HEK293 (cell line): ENCODE results near the gene CACNA2D1.

ENCODE experiments used
- CTCF ChIA-PET: fragments of 350-600 bp; formaldehyde crosslinking; extraction: SDS; loops from one replicate; lab custom pipeline; 2021; ENCODE audit warnings: antibody characterized with exemption; lab: Yijun Ruan, JAX
- POLR2A ChIA-PET: fragments of 300-600 bp; formaldehyde crosslinking; extraction: SDS; loops from one replicate; lab custom pipeline; 2020; ENCODE audit warnings: antibody characterized with exemption, inconsistent platforms; lab: Yijun Ruan, JAX
- H3K27ac ChIP-seq: fragments of 200-500 bp; sonication (Bioruptor generic); 2 replicates; pipeline ENCODE4 v1.5.1; 2014; ENCODE audit warnings: low read depth, low read length, control low read depth, inconsistent platforms; ENCODE audit errors: extremely low read depth
- H3K36me3 ChIP-seq, 2 experiments: fragments of 200-500 bp in 1 of 2; sonication (Bioruptor generic) in 1 of 2; 1 replicate in 1 of 2; 2 replicates in 1 of 2; pipeline ENCODE4 v1.5.1; 2014 to 2017; ENCODE audit warnings: inconsistent platforms in 2 of 2, low read length in 2 of 2; ENCODE audit not compliant: control insufficient read depth in 2 of 2, insufficient read depth in 1 of 2
- H3K4me1 ChIP-seq: fragments of 200-500 bp; sonication (Bioruptor generic); 2 replicates; pipeline ENCODE4 v1.5.1; 2014; ENCODE audit warnings: mild to moderate bottlenecking, low read length, inconsistent platforms; ENCODE audit not compliant: control insufficient read depth, insufficient read depth
- H3K4me3 ChIP-seq: 2 replicates; pipeline ENCODE4 v1.5.1; 2011; ENCODE audit warnings: low read depth, mild to moderate bottlenecking, control low read depth, low read length, moderate library complexity
- H3K9me3 ChIP-seq: fragments of 200-500 bp; sonication (Bioruptor generic); 2 replicates; pipeline ENCODE4 v1.5.1; 2014; ENCODE audit warnings: low read depth, low read length, inconsistent platforms; ENCODE audit not compliant: control insufficient read depth, insufficient read depth
- EGR2 ChIP-seq: fragments of 450-650 bp; formaldehyde crosslinking; IDR thresholded peaks from 2 replicates; pipeline ENCODE4 v1.5.1; 2016; ENCODE audit warnings: low read depth, missing biosample characterization, missing genetic modification characterization
- OVOL3 ChIP-seq: fragments of 450-650 bp; formaldehyde crosslinking; IDR thresholded peaks from 2 replicates; pipeline ENCODE4 v1.5.1; 2016; ENCODE audit warnings: missing biosample characterization, missing genetic modification characterization
- PRDM10 ChIP-seq: fragments of 450-650 bp; formaldehyde crosslinking; IDR thresholded peaks from 2 replicates; pipeline ENCODE4 v1.5.1; 2016; ENCODE audit warnings: missing biosample characterization, missing genetic modification characterization
- REPIN1 ChIP-seq: fragments of 450-650 bp; formaldehyde crosslinking; IDR thresholded peaks from 2 replicates; pipeline ENCODE4 v1.5.1; 2017; ENCODE audit warnings: missing biosample characterization, missing genetic modification characterization, low read depth
- SP7 ChIP-seq: fragments of 450-650 bp; formaldehyde crosslinking; IDR thresholded peaks from 2 replicates; pipeline ENCODE4 v1.5.1; 2016; ENCODE audit warnings: missing biosample characterization, missing genetic modification characterization
- ZNF112 ChIP-seq: fragments of 450-650 bp; formaldehyde crosslinking; IDR thresholded peaks from 2 replicates; pipeline ENCODE4 v1.5.0; 2017; ENCODE audit warnings: missing biosample characterization, missing genetic modification characterization
- ZNF121 ChIP-seq: fragments of 450-650 bp; formaldehyde crosslinking; IDR thresholded peaks from 2 replicates; pipeline ENCODE4 v1.5.1; 2016; ENCODE audit warnings: missing biosample characterization, missing genetic modification characterization
- ZNF133 ChIP-seq: fragments of 450-650 bp; formaldehyde crosslinking; IDR thresholded peaks from 2 replicates; pipeline ENCODE4 v1.5.1; 2016; ENCODE audit warnings: missing biosample characterization, missing genetic modification characterization
- ZNF214 ChIP-seq: fragments of 450-650 bp; formaldehyde crosslinking; IDR thresholded peaks from 2 replicates; pipeline ENCODE4 v1.5.1; 2017; ENCODE audit warnings: missing biosample characterization, mild to moderate bottlenecking, missing genetic modification characterization, borderline replicate concordance
- ZNF221 ChIP-seq: fragments of 450-650 bp; formaldehyde crosslinking; IDR thresholded peaks from 2 replicates; pipeline ENCODE4 v1.5.1; 2017; ENCODE audit warnings: missing biosample characterization, missing genetic modification characterization, borderline replicate concordance
- ZNF26 ChIP-seq: fragments of 450-650 bp; formaldehyde crosslinking; IDR thresholded peaks from 2 replicates; pipeline ENCODE4 v1.5.1; 2016; ENCODE audit warnings: missing biosample characterization, missing genetic modification characterization
- ZNF292 ChIP-seq: fragments of 450-650 bp; formaldehyde crosslinking; IDR thresholded peaks from 2 replicates; pipeline ENCODE4 v1.5.1; 2016; ENCODE audit warnings: low read depth, missing biosample characterization, missing genetic modification characterization, borderline replicate concordance
- ZNF324 ChIP-seq: fragments of 450-650 bp; formaldehyde crosslinking; IDR thresholded peaks from 2 replicates; pipeline ENCODE4 v1.5.1; 2016; ENCODE audit warnings: missing biosample characterization, missing genetic modification characterization
- ZNF48 ChIP-seq: fragments of 450-650 bp; formaldehyde crosslinking; IDR thresholded peaks from 2 replicates; pipeline ENCODE4 v1.5.1; 2016; ENCODE audit warnings: missing biosample characterization, missing genetic modification characterization
- ZNF600 ChIP-seq: fragments of 450-650 bp; formaldehyde crosslinking; IDR thresholded peaks from 2 replicates; pipeline ENCODE4 v1.5.1; 2016; ENCODE audit warnings: missing biosample characterization, missing genetic modification characterization
- ZNF645 ChIP-seq: fragments of 450-650 bp; formaldehyde crosslinking; IDR thresholded peaks from 2 replicates; pipeline ENCODE4; 2016; ENCODE audit warnings: missing biosample characterization, missing genetic modification characterization
- ZNF664 ChIP-seq: fragments of 450-650 bp; formaldehyde crosslinking; IDR thresholded peaks from 2 replicates; pipeline ENCODE4 v1.5.1; 2016; ENCODE audit warnings: missing biosample characterization, missing genetic modification characterization
- ZNF707 ChIP-seq: fragments of 450-650 bp; formaldehyde crosslinking; IDR thresholded peaks from 2 replicates; pipeline ENCODE4 v1.5.1; 2016; ENCODE audit warnings: missing biosample characterization, missing genetic modification characterization
- ZNF76 ChIP-seq: fragments of 450-650 bp; formaldehyde crosslinking; IDR thresholded peaks from 2 replicates; pipeline ENCODE4; 2016; ENCODE audit warnings: low read depth, missing biosample characterization, missing genetic modification characterization, borderline replicate concordance
- ZNF768 ChIP-seq: fragments of 450-650 bp; formaldehyde crosslinking; IDR thresholded peaks from 2 replicates; pipeline ENCODE4 v1.5.1; 2018; ENCODE audit warnings: missing biosample characterization, mild to moderate bottlenecking, missing genetic modification characterization
- ZNF776 ChIP-seq: fragments of 450-650 bp; formaldehyde crosslinking; IDR thresholded peaks from 2 replicates; pipeline ENCODE4 v1.5.0; 2017; ENCODE audit warnings: missing biosample characterization, missing genetic modification characterization, borderline replicate concordance
- TF ChIP-seq, protein P1 (sequence below): fragments of 450-650 bp; formaldehyde crosslinking; IDR thresholded peaks from 2 replicates; pipeline ENCODE4 v1.5.1; 2016; ENCODE audit warnings: missing biosample characterization, missing genetic modification characterization
- TF ChIP-seq, protein P2 (sequence below): fragments of 450-650 bp; formaldehyde crosslinking; IDR thresholded peaks from 2 replicates; pipeline ENCODE4 v1.5.1; 2016; ENCODE audit warnings: missing biosample characterization, missing genetic modification characterization

CACNA2D1 gene

GRCh38 chr7:82202107-82202506 lies 241.5 kb downstream of the CACNA2D1 start:
- H3K4me3 ChIP-seq, result no peak overlapping the region
- TF ChIP-seq ZNF221, result no peak
- TF ChIP-seq ZNF292, result no peak
- no peak for TF ChIP-seq ZNF707 (tag by site-specific recombination)
- TF ChIP-seq ZNF776 (tag by site-specific recombination), result no peak
- no peak for TF ChIP-seq ZNF214
- TF ChIP-seq EGR2, result no peak
- no peak for TF ChIP-seq OVOL3 (tag by site-specific recombination)
- TF ChIP-seq, all 188 proteins: peak for 0

GRCh38 chr7:82200601-82201000 lies 243.0 kb downstream of the CACNA2D1 start:
- Histone ChIP-seq H3K4me1 (no peaks in the 10 kb centered on the region; the same call in 1 of the 2 replicates), H3K36me3 (no peaks in the 10 kb centered on the region), H3K9me3 (no peaks in the 10 kb centered on the region), H3K27ac (no peak overlapping the region), H3K4me3 (no peak overlapping the region)
- CTCF ChIA-PET, result interaction anchor here (1.2 kb wide), 1 partner anchor 34 kb away, joined by 5 read pairs; no protein-coding TSS in a partner anchor
- POLR2A ChIA-PET, result no interaction called here
- TF ChIP-seq REPIN1 (tag by site-specific recombination), result no peak
- no peak for TF ChIP-seq ZNF48
- no peak for TF ChIP-seq ZNF600
- TF ChIP-seq SP7, result no peak
- TF ChIP-seq ZNF768 (tag by site-specific recombination), result no peak
- no peak for TF ChIP-seq ZNF26
- TF ChIP-seq, protein P1, sequence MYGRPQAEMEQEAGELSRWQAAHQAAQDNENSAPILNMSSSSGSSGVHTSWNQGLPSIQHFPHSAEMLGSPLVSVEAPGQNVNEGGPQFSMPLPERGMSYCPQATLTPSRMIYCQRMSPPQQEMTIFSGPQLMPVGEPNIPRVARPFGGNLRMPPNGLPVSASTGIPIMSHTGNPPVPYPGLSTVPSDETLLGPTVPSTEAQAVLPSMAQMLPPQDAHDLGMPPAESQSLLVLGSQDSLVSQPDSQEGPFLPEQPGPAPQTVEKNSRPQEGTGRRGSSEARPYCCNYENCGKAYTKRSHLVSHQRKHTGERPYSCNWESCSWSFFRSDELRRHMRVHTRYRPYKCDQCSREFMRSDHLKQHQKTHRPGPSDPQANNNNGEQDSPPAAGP (tag by site-specific recombination), result no peak
- TF ChIP-seq, all 188 proteins: peak for 0

More at GRCh38 chr7:82202107-82202506, 241.5 kb downstream of the CACNA2D1 start:
- CTCF ChIA-PET, result interaction anchor here (0.8 kb wide), 1 partner anchor 370 kb away, joined by 4 read pairs; no protein-coding TSS in a partner anchor
- no peak overlapping the region for H3K27ac ChIP-seq
- no peaks in the 10 kb centered on the region for H3K36me3 ChIP-seq
- POLR2A ChIA-PET, result no interaction called here
- no peaks in the 10 kb centered on the region; the same call in 1 of the 2 replicates for H3K4me1 ChIP-seq
- no peaks in the 10 kb centered on the region for H3K9me3 ChIP-seq

GRCh38 chr7:82194016-82194643 lies 249.4 kb downstream of the CACNA2D1 start:
- no peak overlapping the region for H3K27ac ChIP-seq
- CTCF ChIA-PET, result no interaction called here
- no peaks in the 10 kb centered on the region for H3K9me3 ChIP-seq
- POLR2A ChIA-PET, result no interaction called here
- no peak overlapping the region for H3K4me3 ChIP-seq
- peaks cover 6% of the 10 kb centered on the region for H3K4me1 ChIP-seq
- H3K36me3 ChIP-seq, result no peaks in the 10 kb centered on the region
- TF ChIP-seq ZNF112 (tag by site-specific recombination) (no peak), ZNF121 (no peak), ZNF324 (tag by site-specific recombination) (no peak), ZNF645 (tag by site-specific recombination) (no peak), ZNF133 (tag by site-specific recombination) (no peak), ZNF76 (tag by site-specific recombination) (no peak), PRDM10 (tag by site-specific recombination) (no peak), ZNF664 (tag by site-specific recombination) (peak; percentile 81)
- TF ChIP-seq, protein P2, sequence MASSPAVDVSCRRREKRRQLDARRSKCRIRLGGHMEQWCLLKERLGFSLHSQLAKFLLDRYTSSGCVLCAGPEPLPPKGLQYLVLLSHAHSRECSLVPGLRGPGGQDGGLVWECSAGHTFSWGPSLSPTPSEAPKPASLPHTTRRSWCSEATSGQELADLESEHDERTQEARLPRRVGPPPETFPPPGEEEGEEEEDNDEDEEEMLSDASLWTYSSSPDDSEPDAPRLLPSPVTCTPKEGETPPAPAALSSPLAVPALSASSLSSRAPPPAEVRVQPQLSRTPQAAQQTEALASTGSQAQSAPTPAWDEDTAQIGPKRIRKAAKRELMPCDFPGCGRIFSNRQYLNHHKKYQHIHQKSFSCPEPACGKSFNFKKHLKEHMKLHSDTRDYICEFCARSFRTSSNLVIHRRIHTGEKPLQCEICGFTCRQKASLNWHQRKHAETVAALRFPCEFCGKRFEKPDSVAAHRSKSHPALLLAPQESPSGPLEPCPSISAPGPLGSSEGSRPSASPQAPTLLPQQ (tag by site-specific recombination), result no peak
